Measurements from ENCODE around the gene BUB1B.

BUB1B gene

GRCh38 chr15:40263024-40263754 lies 102.3 kb downstream of the BUB1B start:
- TF ChIP-seq CTCF (IDR thresholded peaks at IDR 0.05; ENCODE audit: poor library complexity, severe bottlenecking), result no peak
- no peak overlapping the region for H3K4me3 ChIP-seq (ENCODE audit: severe bottlenecking)
- H3K4me1 ChIP-seq (ENCODE audit: insufficient read depth, poor library complexity, severe bottlenecking), result peaks cover 11% of the 10 kb centered on the region
- H3K36me3 ChIP-seq (ENCODE audit: low read depth), result peaks cover 12% of the 10 kb centered on the region; the same call in 1 of the 2 replicates
- H3K27ac ChIP-seq (ENCODE audit: poor library complexity, severe bottlenecking), result no peak overlapping the region
- no peaks in the 10 kb centered on the region for H3K27me3 ChIP-seq (ENCODE audit: insufficient read depth, poor library complexity, severe bottlenecking)
- DNase-seq (ENCODE audit: low spot score), result no peak
- no peaks in the 10 kb centered on the region for H3K9me3 ChIP-seq (ENCODE audit: severe bottlenecking)
- no peak for ATAC-seq (ENCODE audit: low read depth)

DNA sequence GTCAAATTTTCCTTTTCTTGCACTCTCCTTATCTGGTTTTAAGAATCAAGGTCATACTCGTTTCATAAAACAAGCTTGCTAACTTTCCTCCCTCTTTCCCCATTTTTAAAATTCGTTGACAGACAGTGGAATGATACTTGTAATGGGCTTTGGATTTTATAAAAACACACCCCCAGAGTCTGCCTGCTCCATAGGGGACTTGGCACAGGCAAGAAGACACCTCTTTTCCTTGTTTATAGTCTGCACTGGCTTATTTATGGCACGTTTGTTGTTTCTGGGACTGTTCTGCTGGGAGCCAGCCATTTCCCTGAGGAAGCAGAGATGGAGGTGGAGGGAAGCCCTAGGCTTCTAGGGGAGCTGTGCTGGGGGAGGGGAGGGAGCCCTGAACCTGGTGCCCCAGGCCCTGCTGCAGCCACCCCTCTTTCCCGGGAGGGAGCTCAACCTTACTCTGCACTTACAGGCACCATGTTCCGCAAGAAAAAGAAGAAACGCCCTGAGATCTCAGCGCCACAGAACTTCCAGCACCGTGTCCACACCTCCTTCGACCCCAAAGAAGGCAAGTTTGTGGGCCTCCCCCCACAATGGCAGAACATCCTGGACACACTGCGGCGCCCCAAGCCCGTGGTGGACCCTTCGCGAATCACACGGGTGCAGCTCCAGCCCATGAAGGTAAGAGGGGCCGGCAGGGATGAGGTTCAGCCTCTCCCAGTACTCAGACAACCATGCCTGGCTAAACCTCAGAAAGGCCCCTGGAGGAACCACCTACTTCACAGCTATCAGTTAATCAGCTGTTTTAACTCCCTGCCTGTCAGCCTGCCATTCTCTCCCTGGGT lies 103.7 kb downstream of the BUB1B start:
- DNase-seq (ENCODE audit: low spot score) (no peak), ATAC-seq (ENCODE audit: low read depth) (no peak)
- no peak overlapping the region for H3K27ac ChIP-seq (ENCODE audit: poor library complexity, severe bottlenecking)
- peaks cover 15% of the 10 kb centered on the region; the same call in 1 of the 2 replicates for H3K36me3 ChIP-seq (ENCODE audit: low read depth)
- TF ChIP-seq CTCF (IDR thresholded peaks at IDR 0.05; ENCODE audit: poor library complexity, severe bottlenecking), result no peak
- no peaks in the 10 kb centered on the region for H3K27me3 ChIP-seq (ENCODE audit: insufficient read depth, poor library complexity, severe bottlenecking)
- H3K4me3 ChIP-seq (ENCODE audit: severe bottlenecking), result no peak overlapping the region
- no peaks in the 10 kb centered on the region for H3K9me3 ChIP-seq (ENCODE audit: severe bottlenecking)
- peaks cover 8% of the 10 kb centered on the region for H3K4me1 ChIP-seq (ENCODE audit: insufficient read depth, poor library complexity, severe bottlenecking)

- Histone ChIP-seq H3K27ac (ENCODE audit: poor library complexity, severe bottlenecking) (no peak overlapping the region), H3K9me3 (ENCODE audit: severe bottlenecking) (no peaks in the 10 kb centered on the region), H3K4me1 (ENCODE audit: insufficient read depth, poor library complexity, severe bottlenecking) (peaks cover 8% of the 10 kb centered on the region), H3K27me3 (ENCODE audit: insufficient read depth, poor library complexity, severe bottlenecking) (no peaks in the 10 kb centered on the region), H3K36me3 (ENCODE audit: low read depth) (peaks cover 12% of the 10 kb centered on the region; the same call in 1 of the 2 replicates), H3K4me3 (ENCODE audit: severe bottlenecking) (no peak overlapping the region)
- ATAC-seq (ENCODE audit: low read depth) (no peak), DNase-seq (ENCODE audit: low spot score) (no peak)
- no peak for TF ChIP-seq CTCF (IDR thresholded peaks at IDR 0.05; ENCODE audit: poor library complexity, severe bottlenecking)
Measured at GRCh38 chr15:40265355-40265754, 104.5 kb downstream of the BUB1B start.

GRCh38 chr15:40265875-40266274 lies 105.0 kb downstream of the BUB1B start:
- H3K27ac ChIP-seq (ENCODE audit: poor library complexity, severe bottlenecking), result peak overlapping the region; percentile 59
- H3K4me3 ChIP-seq (ENCODE audit: severe bottlenecking), result no peak overlapping the region

More at GRCh38 chr15:40265875-40266274, 105.0 kb downstream of the BUB1B start:
- TF ChIP-seq CTCF (IDR thresholded peaks at IDR 0.05; ENCODE audit: poor library complexity, severe bottlenecking), result no peak
- DNase-seq (ENCODE audit: low spot score) (no peak), ATAC-seq (ENCODE audit: low read depth) (no peak)
- Histone ChIP-seq H3K36me3 (ENCODE audit: low read depth) (peaks cover 9% of the 10 kb centered on the region; the same call in 1 of the 2 replicates), H3K27me3 (ENCODE audit: insufficient read depth, poor library complexity, severe bottlenecking) (no peaks in the 10 kb centered on the region), H3K4me1 (ENCODE audit: insufficient read depth, poor library complexity, severe bottlenecking) (peaks cover 8% of the 10 kb centered on the region), H3K9me3 (ENCODE audit: severe bottlenecking) (no peaks in the 10 kb centered on the region)

Measured in RWPE2 (cell line).